IMR-90 (cell line): ENCODE data around the gene SLC13A5. TPM values are rescaled to one million over a fixed set of nuclear protein-coding genes. Genes with fewer than 3 reads are reported as not detected.

ENCODE experiments used
- ATAC-seq: fragments of 200-7000 bp; cut with Tn5 transposase; 2 replicates; pipeline ENCODE4 v1.9.1; 2020; ENCODE audit warnings: low read depth, mild to moderate bottlenecking, moderate library complexity
- BruUV-seq: library from RNA; stranded (reverse); fragments of 400-500 nt; replicated peaks from 2 replicates; lab custom pipeline; 2021; lab: Mats Ljungman, UMichigan
- CTCF ChIA-PET: fragments of 300-600 bp; formaldehyde crosslinking; extraction: SDS; loops from one replicate; lab custom pipeline; 2021; ENCODE audit warnings: antibody characterized with exemption; lab: Yijun Ruan, JAX
- POLR2A ChIA-PET: fragments of 300-600 bp; sonication (Branson Sonifier 250); formaldehyde crosslinking; loops from one replicate; lab custom pipeline; 2022; ENCODE audit warnings: antibody characterized with exemption; ENCODE audit not compliant: unreplicated experiment; lab: Charles Lee
- DNase-seq: peaks from one replicate; pipeline ENCODE4 v3.0.0; 2013
- H2AFZ ChIP-seq: replicated peaks from 2 replicates; pipeline ENCODE3; 2013; ENCODE audit warnings: low read length, mild to moderate bottlenecking; ENCODE audit not compliant: poor library complexity
- H2AK5ac ChIP-seq: 2 replicates; pipeline ENCODE4 v1.6.1; 2013; ENCODE audit warnings: low read depth, low read length, inconsistent platforms
- H2AK9ac ChIP-seq: replicated peaks from 2 replicates; pipeline ENCODE3; 2013; ENCODE audit warnings: mild to moderate bottlenecking, low read depth, low read length, moderate library complexity; ENCODE audit not compliant: poor library complexity
- H2BK120ac ChIP-seq: 2 replicates; pipeline ENCODE4 v1.6.1; 2013; ENCODE audit warnings: low read depth, low read length, inconsistent platforms
- H2BK15ac ChIP-seq: 3 replicates; pipeline ENCODE4 v1.6.1; 2013; ENCODE audit warnings: low read depth, low read length, inconsistent platforms
- H2BK20ac ChIP-seq: 2 replicates; pipeline ENCODE4 v1.6.1; 2013; ENCODE audit warnings: low read depth, mild to moderate bottlenecking, inconsistent platforms, low read length, moderate library complexity
- H2BK5ac ChIP-seq: 2 replicates; pipeline ENCODE4 v1.6.1; 2013; ENCODE audit warnings: mild to moderate bottlenecking, low read depth, low read length, inconsistent platforms; ENCODE audit not compliant: poor library complexity, severe bottlenecking
- H3K14ac ChIP-seq: replicated peaks from 2 replicates; pipeline ENCODE4 v1.6.1; 2013; ENCODE audit warnings: low read depth, low read length, inconsistent platforms
- H3K18ac ChIP-seq: 2 replicates; pipeline ENCODE4 v1.6.1; 2013; ENCODE audit warnings: low read depth, low read length, control low read depth
- H3K23ac ChIP-seq: 2 replicates; pipeline ENCODE4 v1.6.1; 2013; ENCODE audit warnings: low read depth, low read length, inconsistent platforms
- H3K27ac ChIP-seq: 2 replicates; pipeline ENCODE4 v1.5.1; 2013; ENCODE audit warnings: mild to moderate bottlenecking, control low read depth, low read length; ENCODE audit not compliant: insufficient read depth
- H3K27me3 ChIP-seq: 2 replicates; pipeline ENCODE4 v1.6.1; 2013; ENCODE audit warnings: low read length; ENCODE audit not compliant: control insufficient read depth, insufficient read depth
- H3K36me3 ChIP-seq: 2 replicates; pipeline ENCODE4 v1.6.1; 2013; ENCODE audit warnings: low read length, mixed read lengths; ENCODE audit not compliant: control insufficient read depth, insufficient read depth
- H3K4ac ChIP-seq: 2 replicates; pipeline ENCODE4 v1.6.1; 2013; ENCODE audit warnings: low read depth, low read length, inconsistent platforms
- H3K4me1 ChIP-seq: 2 replicates; pipeline ENCODE4 v1.6.1; 2013; ENCODE audit warnings: low read length, mixed read lengths; ENCODE audit not compliant: control insufficient read depth, insufficient read depth
- H3K4me2 ChIP-seq: 2 replicates; pipeline ENCODE4 v1.6.1; 2013; ENCODE audit warnings: low read depth, mild to moderate bottlenecking, control low read depth, low read length, moderate library complexity
- H3K4me3 ChIP-seq: 2 replicates; pipeline ENCODE4 v1.5.1; 2013; ENCODE audit warnings: low read depth, mild to moderate bottlenecking, control low read depth, low read length, moderate library complexity; ENCODE audit not compliant: insufficient read depth
- H3K56ac ChIP-seq: 2 replicates; pipeline ENCODE4 v1.6.1; 2013; ENCODE audit warnings: low read length, inconsistent platforms; ENCODE audit not compliant: insufficient read depth; ENCODE audit errors: extremely low read depth
- H3K79me1 ChIP-seq, 2 experiments: 2 replicates each; pipeline ENCODE4 v1.6.1; 2013; ENCODE audit warnings: low read length in 2 of 2, inconsistent platforms in 1 of 2, low read depth in 1 of 2
- H3K9ac ChIP-seq: 2 replicates; pipeline ENCODE4 v1.6.1; 2013; ENCODE audit warnings: low read depth, low read length, control low read depth
- H3K9me1 ChIP-seq: 2 replicates; pipeline ENCODE4 v1.6.1; 2013; ENCODE audit warnings: low read length, inconsistent platforms; ENCODE audit not compliant: insufficient read depth
- H3K9me3 ChIP-seq: 2 replicates; pipeline ENCODE4 v1.6.1; 2013; ENCODE audit warnings: low read length; ENCODE audit not compliant: control insufficient read depth, insufficient read depth
- H4K20me1 ChIP-seq: 2 replicates; pipeline ENCODE4 v1.6.1; 2013; ENCODE audit warnings: low read length, inconsistent platforms; ENCODE audit not compliant: insufficient read depth
- H4K5ac ChIP-seq: 2 replicates; pipeline ENCODE4 v1.6.1; 2013; ENCODE audit warnings: mild to moderate bottlenecking, low read depth, low read length, control low read depth
- H4K8ac ChIP-seq, 2 experiments: 2 replicates each; pipeline ENCODE4 v1.6.1; 2013; ENCODE audit warnings: low read depth in 2 of 2, low read length in 2 of 2, control low read depth in 1 of 2, inconsistent platforms in 1 of 2
- H4K91ac ChIP-seq: 2 replicates; pipeline ENCODE4 v1.6.1; 2013; ENCODE audit warnings: low read depth, low read length, inconsistent platforms; ENCODE audit not compliant: insufficient read depth
- BHLHE40 ChIP-seq: fragments of 150-350 bp; IDR thresholded peaks from 2 replicates; pipeline ENCODE4 v1.6.1; 2016; ENCODE audit warnings: mild to moderate bottlenecking, low read depth, low read length
- CEBPB ChIP-seq: IDR thresholded peaks from 2 replicates; pipeline ENCODE4 v1.6.1; 2012; ENCODE audit warnings: low read depth, low read length, improper control_type of control experiment
- FOS ChIP-seq: fragments of 150-350 bp; IDR thresholded peaks from 2 replicates; pipeline ENCODE4 v1.6.1; 2016; ENCODE audit warnings: low read depth, low read length
- MAFK ChIP-seq: IDR thresholded peaks from 2 replicates; pipeline ENCODE4 v1.6.1; 2012; ENCODE audit warnings: low read depth, low read length, improper control_type of control experiment
- MAZ ChIP-seq: IDR thresholded peaks from 2 replicates; pipeline ENCODE4 v1.6.1; 2012; ENCODE audit warnings: low read depth, mild to moderate bottlenecking, low read length, improper control_type of control experiment, moderate library complexity, borderline replicate concordance
- MXI1 ChIP-seq: IDR thresholded peaks from 2 replicates; pipeline ENCODE4 v1.6.1; 2012; ENCODE audit warnings: low read depth, mild to moderate bottlenecking, low read length, moderate library complexity, borderline replicate concordance
- NFE2L2 ChIP-seq: fragments of 150-350 bp; IDR thresholded peaks from 2 replicates; pipeline ENCODE4 v1.6.1; 2016; ENCODE audit warnings: low read depth, mild to moderate bottlenecking, low read length
- POLR2A ChIP-seq: IDR thresholded peaks from 2 replicates; pipeline ENCODE4 v1.6.1; 2012; ENCODE audit warnings: mild to moderate bottlenecking, low read depth, low read length
- RAD21 ChIP-seq: IDR thresholded peaks from 2 replicates; pipeline ENCODE4 v1.6.1; 2012; ENCODE audit warnings: low read length, improper control_type of control experiment
- RCOR1 ChIP-seq: IDR thresholded peaks from 2 replicates; pipeline ENCODE4 v1.6.1; 2012; ENCODE audit warnings: mild to moderate bottlenecking, low read length, improper control_type of control experiment; ENCODE audit not compliant: insufficient replicate concordance
- RFX5 ChIP-seq: IDR thresholded peaks from 2 replicates; pipeline ENCODE4 v1.8.0; 2012; ENCODE audit warnings: low read depth, mild to moderate bottlenecking, low read length, moderate library complexity
- SMC3 ChIP-seq: fragments of 150-350 bp; IDR thresholded peaks from 2 replicates; pipeline ENCODE4 v1.6.1; 2016; ENCODE audit warnings: low read depth, mild to moderate bottlenecking, antibody characterized with exemption, low read length, moderate library complexity
- WGBS, 2 experiments: methylation state at CpG; one replicate each; pipeline versions ENCODE4 v1.1.5 to v1.1.7; 2013; ENCODE audit warnings: missing lambda C conversion rate in 2 of 2; ENCODE audit not compliant: insufficient read length in 1 of 2; ENCODE audit errors: extremely low coverage in 2 of 2; 5-methylcytosine and 5-hydroxymethylcytosine counted together
- dilution Hi-C: fragments of 300-500 bp; cut with HindIII; formaldehyde crosslinking; loops from one replicate; pipeline ENCODE4 v1.14.3; 2018; ENCODE audit warnings: low sequenced_read_pairs; ENCODE audit not compliant: unreplicated experiment
- in situ Hi-C: fragments of 300-500 bp; cut with MboI; formaldehyde crosslinking; loops from 3 replicates; pipeline ENCODE4 v1.14.3; 2019; ENCODE audit warnings: low sequenced_read_pairs, inconsistent platforms, mixed read lengths
- intact Hi-C: fragments of 100-400 bp; cut with micrococcal nuclease; formaldehyde crosslinking; loops from 2 replicates; pipeline ENCODE4 v1.10.0; 2022
- polyA plus RNA-seq, 3 experiments: library from polyadenylated mRNA; depleted of rRNA; stranded (reverse); fragments of >200 nt; gene quantifications; 2 replicates each; pipeline ENCODE4 v1.2.3, GENCODE V29; 2012; ENCODE audit warnings: low replicate concordance in 1 of 3
- total RNA-seq: library from RNA; depleted of rRNA; stranded (reverse); fragments of >200 nt; gene quantifications from 2 replicates; pipeline ENCODE4 v1.2.3, GENCODE V29; 2012
- TF ChIP-seq, protein P1 (sequence below): fragments of 150-350 bp; IDR thresholded peaks from 2 replicates; pipeline ENCODE4 v1.6.1; 2017; ENCODE audit warnings: mild to moderate bottlenecking, antibody characterized with exemption, low read length, low read depth
- TF ChIP-seq, protein P2 (sequence below): fragments of 150-350 bp; IDR thresholded peaks from 2 replicates; pipeline ENCODE4 v1.6.1; 2016; ENCODE audit warnings: low read depth, mild to moderate bottlenecking, low read length, moderate library complexity, borderline replicate concordance
- TF ChIP-seq, protein P3 (sequence below): conservative IDR thresholded peaks from 2 replicates; pipeline ENCODE4 v1.5.1; 2012; ENCODE audit warnings: mild to moderate bottlenecking, low read depth, low read length, improper control_type of control experiment

Gene SLC13A5
- total and polyA plus RNA-seq, 2 of the 4 experiments (the other 2 are of a cell fraction) = not detected

DNA sequence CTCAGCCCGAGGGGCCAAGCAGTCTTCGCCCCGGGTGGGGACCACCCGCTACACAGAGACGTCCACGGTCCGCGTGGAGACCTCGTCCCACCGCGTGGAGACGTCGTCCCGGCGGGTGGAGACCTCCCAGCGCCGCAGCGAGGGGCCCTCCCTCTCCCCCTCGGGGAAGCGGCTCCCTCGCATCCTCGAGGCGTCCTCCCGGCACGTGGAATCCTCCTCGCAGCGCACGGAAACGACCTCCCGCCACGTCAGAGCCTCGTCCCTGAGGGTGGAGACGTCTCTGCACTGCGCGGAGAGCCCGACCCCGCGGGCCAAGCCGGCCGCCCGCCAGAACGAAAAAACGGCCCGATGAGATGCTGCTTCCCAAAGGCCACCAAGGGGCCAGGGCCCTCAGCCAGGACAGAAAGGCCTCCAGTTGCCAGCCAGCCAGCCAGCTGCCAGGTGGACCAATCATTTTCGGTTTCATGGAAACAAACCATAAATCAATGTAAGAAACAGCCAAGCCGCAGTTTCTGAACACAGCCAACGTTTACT lies 61.2 kb downstream of the SLC13A5 start:
- BruUV-seq = no TSS peak
- 0 out of 2 replicates have a peak, but pooled peaks cover 6% of the 10 kb centered on the region for H3K4me1 ChIP-seq
- TF ChIP-seq POLR2A (no peak), RAD21 (no peak), MAFK (no peak), NFE2L2 (no peak), SMC3 (no peak), RFX5 (no peak), RCOR1 (no peak), MXI1 (no peak), FOS (no peak), CEBPB (no peak), MAZ (no peak), BHLHE40 (no peak)
- TF ChIP-seq, protein P1, sequence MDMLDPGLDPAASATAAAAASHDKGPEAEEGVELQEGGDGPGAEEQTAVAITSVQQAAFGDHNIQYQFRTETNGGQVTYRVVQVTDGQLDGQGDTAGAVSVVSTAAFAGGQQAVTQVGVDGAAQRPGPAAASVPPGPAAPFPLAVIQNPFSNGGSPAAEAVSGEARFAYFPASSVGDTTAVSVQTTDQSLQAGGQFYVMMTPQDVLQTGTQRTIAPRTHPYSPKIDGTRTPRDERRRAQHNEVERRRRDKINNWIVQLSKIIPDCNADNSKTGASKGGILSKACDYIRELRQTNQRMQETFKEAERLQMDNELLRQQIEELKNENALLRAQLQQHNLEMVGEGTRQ = no peak
- TF ChIP-seq, protein P2, sequence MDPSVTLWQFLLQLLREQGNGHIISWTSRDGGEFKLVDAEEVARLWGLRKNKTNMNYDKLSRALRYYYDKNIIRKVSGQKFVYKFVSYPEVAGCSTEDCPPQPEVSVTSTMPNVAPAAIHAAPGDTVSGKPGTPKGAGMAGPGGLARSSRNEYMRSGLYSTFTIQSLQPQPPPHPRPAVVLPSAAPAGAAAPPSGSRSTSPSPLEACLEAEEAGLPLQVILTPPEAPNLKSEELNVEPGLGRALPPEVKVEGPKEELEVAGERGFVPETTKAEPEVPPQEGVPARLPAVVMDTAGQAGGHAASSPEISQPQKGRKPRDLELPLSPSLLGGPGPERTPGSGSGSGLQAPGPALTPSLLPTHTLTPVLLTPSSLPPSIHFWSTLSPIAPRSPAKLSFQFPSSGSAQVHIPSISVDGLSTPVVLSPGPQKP = no peak
- TF ChIP-seq, protein P3, sequence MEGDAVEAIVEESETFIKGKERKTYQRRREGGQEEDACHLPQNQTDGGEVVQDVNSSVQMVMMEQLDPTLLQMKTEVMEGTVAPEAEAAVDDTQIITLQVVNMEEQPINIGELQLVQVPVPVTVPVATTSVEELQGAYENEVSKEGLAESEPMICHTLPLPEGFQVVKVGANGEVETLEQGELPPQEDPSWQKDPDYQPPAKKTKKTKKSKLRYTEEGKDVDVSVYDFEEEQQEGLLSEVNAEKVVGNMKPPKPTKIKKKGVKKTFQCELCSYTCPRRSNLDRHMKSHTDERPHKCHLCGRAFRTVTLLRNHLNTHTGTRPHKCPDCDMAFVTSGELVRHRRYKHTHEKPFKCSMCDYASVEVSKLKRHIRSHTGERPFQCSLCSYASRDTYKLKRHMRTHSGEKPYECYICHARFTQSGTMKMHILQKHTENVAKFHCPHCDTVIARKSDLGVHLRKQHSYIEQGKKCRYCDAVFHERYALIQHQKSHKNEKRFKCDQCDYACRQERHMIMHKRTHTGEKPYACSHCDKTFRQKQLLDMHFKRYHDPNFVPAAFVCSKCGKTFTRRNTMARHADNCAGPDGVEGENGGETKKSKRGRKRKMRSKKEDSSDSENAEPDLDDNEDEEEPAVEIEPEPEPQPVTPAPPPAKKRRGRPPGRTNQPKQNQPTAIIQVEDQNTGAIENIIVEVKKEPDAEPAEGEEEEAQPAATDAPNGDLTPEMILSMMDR = no peak

More for the DNA sequence above, 61.2 kb downstream of the SLC13A5 start:
- Histone ChIP-seq H2BK15ac (no peak overlapping the region; the same call in 2 of the 3 replicates), H3K9ac (peak overlapping the region; percentile 29; the same call in 1 of the 2 replicates), H3K79me1 (peaks cover 9 to 34% of the 10 kb centered on the region in 2 experiments; a peak in 3 of 4 replicates), H3K4me2 (peak overlapping the region; percentile 81), H4K5ac (peak overlapping the region; percentile 82), H3K4ac (peak overlapping the region; percentile 82), H4K91ac (peak overlapping the region; percentile 72), H2BK5ac (peak overlapping the region; percentile 33), H4K8ac (peak overlapping the region; percentile 30 to 98; a peak in 3 of 4 replicates), H2AFZ (peak overlapping the region; percentile 99), H3K18ac (peak overlapping the region; percentile 44), H2BK120ac (peak overlapping the region; percentile 65), H3K4me3 (peak overlapping the region; percentile 90), H3K9me1 (peaks cover 8% of the 10 kb centered on the region; the same call in 1 of the 2 replicates), H4K20me1 (peaks cover 11% of the 10 kb centered on the region), H3K14ac (peak overlapping the region; percentile 81), H3K36me3 (peaks cover 3% of the 10 kb centered on the region), H3K56ac (no peak overlapping the region), H3K23ac (peak overlapping the region; percentile 54; the same call in 1 of the 2 replicates), H2BK20ac (no peak overlapping the region), H3K27me3 (peaks cover 20% of the 10 kb centered on the region), H2AK5ac (peak overlapping the region; percentile 38), H3K9me3 (no peaks in the 10 kb centered on the region; the same call in 1 of the 2 replicates), H3K27ac (peak overlapping the region; percentile 11; the same call in 1 of the 2 replicates), H2AK9ac (peak overlapping the region; percentile 92)
- DNase-seq (peak; percentile 11), ATAC-seq (no peak)
- WGBS, 2 experiments = 12% methylated on average over 36 of the region's 47 CpGs; no CpG with 5 or more reads in 1 of the 2 experiments
- ChIA-PET POLR2A (no interaction called here), CTCF (no interaction called here)
- dilution Hi-C loops = no loop called here
- in situ Hi-C loops = no loop called here
- intact Hi-C loops = loop anchor here (10.0 kb wide), 1 partner anchor 1067 kb away; the partner anchor contains the start of gene NLRP1
